NT2/D1 (cell line): Measurements from ENCODE around the gene SPATA4.
"Not testable (repeated sequence)": the region's sequence is repeated elsewhere in the genome, so short reads cannot be mapped to it uniquely, and the experiment has no call there.

ENCODE experiments used
- DNase-seq: peaks from one replicate; pipeline ENCODE4 v3.0.0-alpha.2; 2011; ENCODE audit warnings: low read depth, low spot score
- H3K27me3 ChIP-seq: 2 replicates; pipeline ENCODE4 v1.6.0; 2011; ENCODE audit warnings: mild to moderate bottlenecking; ENCODE audit not compliant: insufficient read length, insufficient read depth
- H3K36me3 ChIP-seq: 2 replicates; pipeline ENCODE4 v1.6.1; 2011; ENCODE audit warnings: mild to moderate bottlenecking, low read length, mixed read lengths; ENCODE audit not compliant: insufficient read depth, insufficient read length
- H3K4me1 ChIP-seq: 2 replicates; pipeline ENCODE4 v1.5.1; 2011; ENCODE audit not compliant: insufficient read depth, insufficient read length
- H3K4me3 ChIP-seq: 2 replicates; pipeline ENCODE4 v1.5.1; 2011; ENCODE audit warnings: low read depth; ENCODE audit not compliant: insufficient read length
- H3K9ac ChIP-seq: 2 replicates; pipeline ENCODE4 v1.6.0; 2011; ENCODE audit warnings: low read depth; ENCODE audit not compliant: insufficient read length
- H3K9me3 ChIP-seq: 2 replicates; pipeline ENCODE4 v1.5.1; 2011; ENCODE audit warnings: mild to moderate bottlenecking, low read length; ENCODE audit not compliant: insufficient read depth
- SUZ12 ChIP-seq: IDR thresholded peaks from 2 replicates; pipeline ENCODE4 v1.6.1; 2011; ENCODE audit not compliant: insufficient read length, insufficient read depth; ENCODE audit errors: extremely low read depth
- YY1 ChIP-seq: IDR thresholded peaks from 2 replicates; pipeline ENCODE4 v1.6.1; 2011; ENCODE audit not compliant: insufficient read length, insufficient read depth
- ZNF274 ChIP-seq: IDR thresholded peaks from 2 replicates; pipeline ENCODE4 v1.6.1; 2011; ENCODE audit warnings: mild to moderate bottlenecking, low read depth, low read length

The SPATA4 gene

DNA sequence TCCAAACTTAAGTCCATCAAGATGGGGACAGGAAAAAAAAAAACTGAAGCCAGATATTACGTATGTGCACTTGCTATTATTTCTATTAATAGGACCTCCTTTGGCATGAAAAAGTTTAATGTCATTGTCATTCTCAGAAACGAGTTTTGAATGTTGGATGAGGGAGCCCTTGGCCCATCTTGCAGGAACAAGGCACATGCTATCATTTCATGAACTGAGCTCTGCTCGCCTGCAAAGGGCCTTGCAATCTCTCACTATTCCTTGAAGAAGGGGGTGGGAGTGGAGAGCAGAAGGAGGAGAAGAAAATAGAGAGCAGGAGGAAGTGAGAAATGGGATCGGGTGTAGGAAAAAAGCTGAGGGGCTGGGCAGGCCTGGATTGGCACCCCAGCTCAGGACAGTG is 34.3 kb upstream of the SPATA4 start:
- Histone ChIP-seq H3K27me3 (no peaks in the 10 kb centered on the region), H3K4me1 (no peaks in the 10 kb centered on the region), H3K4me3 (no peak overlapping the region), H3K36me3 (no peaks in the 10 kb centered on the region), H3K9ac (no peak overlapping the region), H3K9me3 (no peaks in the 10 kb centered on the region)
- TF ChIP-seq SUZ12 (no peak), ZNF274 (no peak), YY1 (no peak)
- DNase-seq, result no peak

DNA sequence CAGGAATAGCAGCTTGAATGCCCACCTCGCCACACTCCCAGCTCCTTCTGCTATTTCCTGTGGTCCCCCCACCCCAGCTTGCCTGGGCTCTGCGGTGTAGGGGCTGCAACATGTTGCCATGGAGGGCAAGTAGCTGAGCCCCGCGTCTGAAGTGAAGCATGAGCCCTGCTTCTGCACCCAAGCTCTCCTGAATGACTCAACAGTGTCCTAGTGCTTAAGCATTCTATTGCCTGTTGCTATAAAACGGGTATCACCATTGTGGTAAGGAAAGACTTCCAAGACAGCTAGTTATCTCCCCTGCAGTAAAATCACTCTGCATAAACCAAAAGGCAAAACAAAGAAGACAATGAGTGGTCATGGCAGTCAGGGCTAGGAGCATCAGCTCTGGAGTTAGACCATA is 31.4 kb upstream of the SPATA4 start:
- Histone ChIP-seq H3K4me3 (no peak overlapping the region), H3K27me3 (no peaks in the 10 kb centered on the region), H3K9me3 (no peaks in the 10 kb centered on the region), H3K9ac (no peak overlapping the region), H3K4me1 (no peaks in the 10 kb centered on the region), H3K36me3 (no peaks in the 10 kb centered on the region)
- no peak for DNase-seq
- no peak for TF ChIP-seq YY1
- no peak for TF ChIP-seq ZNF274
- TF ChIP-seq SUZ12, result no peak

DNA sequence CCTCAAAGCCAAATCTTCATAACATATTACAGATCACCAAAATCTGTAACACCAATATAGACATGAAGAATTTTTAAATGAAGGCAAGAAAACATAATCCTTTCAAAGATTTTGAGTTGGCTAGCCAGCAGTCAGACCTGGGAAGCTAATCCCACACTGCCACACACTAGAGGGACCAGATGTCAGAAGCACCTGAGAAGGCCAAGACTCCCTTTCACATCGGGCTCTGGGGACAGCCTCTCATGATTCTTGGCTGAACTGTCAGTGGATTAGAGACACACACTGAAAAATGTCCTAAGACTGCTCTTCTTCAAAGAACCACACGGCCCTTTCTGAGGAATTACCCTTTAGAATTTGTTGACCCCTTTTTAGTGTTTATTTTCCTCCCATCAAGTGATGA is 28.2 kb upstream of the SPATA4 start:
- H3K9ac ChIP-seq, result no peak overlapping the region
- H3K4me3 ChIP-seq, result no peak overlapping the region
- no peaks in the 10 kb centered on the region for H3K27me3 ChIP-seq
- no peaks in the 10 kb centered on the region for H3K4me1 ChIP-seq
- TF ChIP-seq ZNF274, result no peak
- no peak for TF ChIP-seq YY1
- TF ChIP-seq SUZ12, result no peak
- DNase-seq, result no peak
- no peaks in the 10 kb centered on the region for H3K36me3 ChIP-seq
- H3K9me3 ChIP-seq, result no peaks in the 10 kb centered on the region

DNA sequence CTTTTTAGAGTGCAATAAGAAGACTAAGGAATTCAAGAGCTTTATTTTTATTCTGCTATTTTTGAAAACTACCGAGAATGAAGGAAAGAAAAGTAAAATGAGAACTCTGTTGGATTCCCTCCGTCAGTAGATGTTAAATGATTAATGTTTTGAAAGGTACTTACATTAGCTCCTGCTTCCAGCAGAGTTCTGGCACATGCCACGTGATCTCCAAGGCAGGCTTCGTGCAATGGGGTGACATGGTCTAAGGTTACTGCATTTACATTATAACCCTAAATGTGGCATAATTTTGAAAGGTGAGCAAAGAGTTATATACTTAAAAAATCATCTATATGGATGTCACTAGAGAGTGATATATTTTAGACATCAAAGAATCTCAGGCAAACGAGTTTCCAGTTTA is 26.8 kb upstream of the SPATA4 start:
- H3K9ac ChIP-seq, result no peak overlapping the region
- H3K27me3 ChIP-seq, result no peaks in the 10 kb centered on the region
- H3K36me3 ChIP-seq, result no peaks in the 10 kb centered on the region
- DNase-seq, result no peak
- H3K9me3 ChIP-seq, result no peaks in the 10 kb centered on the region
- H3K4me3 ChIP-seq, result no peak overlapping the region
- H3K4me1 ChIP-seq, result no peaks in the 10 kb centered on the region
- no peak for TF ChIP-seq SUZ12
- TF ChIP-seq ZNF274, result no peak
- TF ChIP-seq YY1, result no peak

DNA sequence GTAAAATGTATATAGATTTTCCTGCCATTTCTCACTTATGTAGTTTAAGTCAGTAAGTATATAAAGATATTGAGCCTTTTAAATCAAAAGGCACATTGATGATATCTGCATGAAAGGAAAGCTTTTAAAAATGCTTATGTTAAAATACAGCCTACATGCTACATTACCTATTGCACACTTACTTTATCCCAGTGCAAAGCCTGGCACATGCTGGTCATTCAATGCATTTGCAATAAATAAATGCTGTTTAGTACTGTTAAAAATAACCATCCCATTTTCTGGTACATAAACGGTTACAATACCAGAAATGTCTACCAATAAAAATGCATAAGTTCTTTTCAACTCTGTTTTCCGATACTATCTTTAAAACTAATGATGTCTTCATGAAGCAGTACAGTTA is 22.1 kb upstream of the SPATA4 start:
- no peak overlapping the region for H3K4me3 ChIP-seq
- TF ChIP-seq YY1 (no peak), SUZ12 (no peak)
- DNase-seq, result no peak
- no peaks in the 10 kb centered on the region for H3K36me3 ChIP-seq
- H3K9ac ChIP-seq, result no peak overlapping the region
- H3K4me1 ChIP-seq, result no peaks in the 10 kb centered on the region
- no peaks in the 10 kb centered on the region for H3K27me3 ChIP-seq
- no peaks in the 10 kb centered on the region for H3K9me3 ChIP-seq

DNA sequence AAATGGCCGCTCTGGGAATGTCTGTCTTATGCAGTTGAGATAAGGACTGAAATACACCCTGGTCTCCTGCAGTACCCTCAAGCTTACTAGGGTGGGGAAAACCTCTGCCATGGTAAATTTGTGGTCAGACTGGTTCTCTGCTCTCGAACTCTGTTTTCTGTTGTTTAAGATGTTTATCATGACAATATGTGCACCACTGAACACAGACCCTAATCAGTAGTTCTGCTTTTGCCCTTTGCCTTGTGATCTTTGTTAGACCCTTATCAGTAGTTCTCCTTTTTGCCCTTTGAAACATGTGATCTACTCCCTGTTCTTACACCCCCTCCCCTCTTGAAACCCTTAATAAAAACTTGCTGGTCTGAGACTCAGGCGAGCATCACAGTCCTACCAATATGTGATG is 17.0 kb upstream of the SPATA4 start:
- H3K36me3 ChIP-seq, DNase-seq, H3K9ac ChIP-seq, H3K27me3 ChIP-seq, H3K4me3 ChIP-seq, H3K9me3 ChIP-seq, H3K4me1 ChIP-seq: not testable (repeated sequence)

DNA sequence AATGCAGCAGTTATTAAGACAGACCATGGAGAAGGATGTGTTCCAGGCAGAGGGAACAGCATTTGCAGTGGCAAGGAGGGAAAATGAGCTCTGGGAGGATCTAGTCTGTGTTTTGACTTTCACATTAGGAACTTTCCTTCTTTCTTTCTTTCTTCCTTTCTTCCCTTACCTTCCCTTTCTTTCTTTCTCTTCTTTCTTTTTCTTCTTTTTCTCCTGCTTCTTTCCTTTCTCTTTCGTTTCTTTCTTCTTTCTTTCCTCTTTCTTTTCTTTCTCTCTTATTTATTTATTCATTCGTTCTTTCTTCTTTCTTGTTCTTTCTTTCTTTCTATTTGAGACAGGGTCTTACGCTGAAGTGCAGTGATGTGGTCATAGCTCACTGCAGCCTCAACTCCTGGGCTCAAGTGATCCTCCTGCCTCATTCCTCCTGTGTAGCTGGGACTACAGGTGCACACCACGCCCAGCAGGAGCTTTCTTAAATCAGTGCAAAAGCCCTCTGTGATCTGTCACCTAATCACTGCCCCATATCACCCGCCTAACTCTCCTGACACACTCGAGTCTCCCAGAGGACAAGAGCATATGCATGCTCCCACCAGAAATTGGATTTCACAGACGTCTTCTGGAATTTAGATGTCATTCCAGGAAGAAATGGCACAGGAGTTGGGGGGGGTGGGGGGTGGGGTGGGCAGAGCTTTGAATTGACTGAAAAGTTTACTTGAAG is 15.4 kb upstream of the SPATA4 start:
- no peak overlapping the region for H3K9ac ChIP-seq
- no peaks in the 10 kb centered on the region for H3K4me1 ChIP-seq
- no peaks in the 10 kb centered on the region for H3K9me3 ChIP-seq
- no peak overlapping the region for H3K4me3 ChIP-seq
- no peaks in the 10 kb centered on the region for H3K36me3 ChIP-seq
- no peak for DNase-seq
- no peaks in the 10 kb centered on the region for H3K27me3 ChIP-seq
- no peak for TF ChIP-seq SUZ12
- TF ChIP-seq ZNF274, result no peak
- no peak for TF ChIP-seq YY1

DNA sequence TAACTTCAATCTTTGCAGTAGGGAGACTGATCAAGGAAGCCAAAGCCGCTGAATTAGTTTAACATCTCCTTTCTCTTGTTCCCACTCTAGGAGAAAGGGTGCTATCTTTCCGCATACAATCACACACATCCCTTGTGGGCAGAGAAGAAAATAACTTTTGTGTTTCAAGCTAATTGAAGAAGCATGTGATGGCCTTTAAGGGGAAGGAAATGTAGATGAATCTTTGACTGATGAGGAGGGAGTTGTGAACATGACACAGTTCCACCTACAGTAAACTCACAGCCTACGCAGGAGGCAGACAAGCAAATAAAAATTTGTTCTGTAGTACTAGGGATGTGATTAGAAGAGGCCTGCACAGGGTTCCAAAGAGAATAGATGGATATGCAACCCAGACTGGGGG is 14.7 kb upstream of the SPATA4 start:
- Histone ChIP-seq H3K36me3 (no peaks in the 10 kb centered on the region), H3K4me1 (no peaks in the 10 kb centered on the region), H3K9me3 (no peaks in the 10 kb centered on the region), H3K9ac (no peak overlapping the region), H3K27me3 (no peaks in the 10 kb centered on the region), H3K4me3 (no peak overlapping the region)
- TF ChIP-seq ZNF274 (no peak), YY1 (no peak), SUZ12 (no peak)
- no peak for DNase-seq
